ENCODE measurements around the gene ZNF428.
"Not testable (repeated sequence)": the region's sequence is repeated elsewhere in the genome, so short reads cannot be mapped to it uniquely, and the experiment has no call there.

ZNF428 gene

GRCh38 chr19:43651758-43652545, 32.5 kb upstream of the ZNF428 start:
- Histone ChIP-seq H3K4me1 (ENCODE audit: insufficient read depth, low read length, severe bottlenecking) (peaks cover 4% of the 10 kb centered on the region), H3F3A (ENCODE audit: insufficient read depth, low read length) (no peaks in the 10 kb centered on the region), H3K9ac (ENCODE audit: low read length) (no peak overlapping the region), H2AFZ (ENCODE audit: low read length) (peak overlapping the region; percentile 78; the same call in 1 of the 2 replicates), H4K20me1 (ENCODE audit: insufficient read depth, low read length) (no peaks in the 10 kb centered on the region), H3K27ac (ENCODE audit: low read depth, low read length, poor library complexity, severe bottlenecking) (no peak overlapping the region), H3K9me3 (ENCODE audit: low read length) (no peaks in the 10 kb centered on the region), H3K27me3 (ENCODE audit: insufficient read depth, low read length) (peaks cover 5% of the 10 kb centered on the region; the same call in 1 of the 2 replicates), H3K9me2 (ENCODE audit: low read depth, low read length) (no peaks in the 10 kb centered on the region), H3K4me2 (ENCODE audit: low read length) (peak overlapping the region; percentile 18; the same call in 1 of the 2 replicates), H3K4me3 (ENCODE audit: low read depth, low read length, poor library complexity, severe bottlenecking) (no peak overlapping the region), H3K36me3 (ENCODE audit: insufficient read depth, low read length) (no peaks in the 10 kb centered on the region), H3K79me2 (ENCODE audit: insufficient read depth, low read length) (no peaks in the 10 kb centered on the region)
- TF ChIP-seq EZH2 (IDR thresholded peaks at IDR 0.05; ENCODE audit: borderline replicate concordance, low read length) (no peak), CTCF (IDR thresholded peaks at IDR 0.05; ENCODE audit: low read length) (peak; percentile 83)

GRCh38 chr19:43650276-43650675, 30.8 kb upstream of the ZNF428 start:
- H4K20me1 ChIP-seq (ENCODE audit: insufficient read depth, low read length); H3F3A ChIP-seq (ENCODE audit: insufficient read depth, low read length); H3K27ac ChIP-seq (ENCODE audit: low read depth, low read length, poor library complexity, severe bottlenecking); H3K4me1 ChIP-seq (ENCODE audit: insufficient read depth, low read length, severe bottlenecking); H3K27me3 ChIP-seq (ENCODE audit: insufficient read depth, low read length); H3K9me3 ChIP-seq (ENCODE audit: low read length); H3K9me2 ChIP-seq (ENCODE audit: low read depth, low read length); H3K36me3 ChIP-seq (ENCODE audit: insufficient read depth, low read length); H3K9ac ChIP-seq (ENCODE audit: low read length); H2AFZ ChIP-seq (ENCODE audit: low read length); H3K4me3 ChIP-seq (ENCODE audit: low read depth, low read length, poor library complexity, severe bottlenecking); H3K4me2 ChIP-seq (ENCODE audit: low read length); H3K79me2 ChIP-seq (ENCODE audit: insufficient read depth, low read length): not testable (repeated sequence)

GRCh38 chr19:43649514-43649913, 30.1 kb upstream of the ZNF428 start:
- Histone ChIP-seq H3K4me3 (ENCODE audit: low read depth, low read length, poor library complexity, severe bottlenecking) (no peak overlapping the region), H2AFZ (ENCODE audit: low read length) (no peak overlapping the region), H3K36me3 (ENCODE audit: insufficient read depth, low read length) (no peaks in the 10 kb centered on the region), H3K9me2 (ENCODE audit: low read depth, low read length) (no peaks in the 10 kb centered on the region), H3K4me2 (ENCODE audit: low read length) (no peak overlapping the region), H3K27ac (ENCODE audit: low read depth, low read length, poor library complexity, severe bottlenecking) (no peak overlapping the region), H3F3A (ENCODE audit: insufficient read depth, low read length) (no peaks in the 10 kb centered on the region), H3K9me3 (ENCODE audit: low read length) (no peaks in the 10 kb centered on the region), H3K79me2 (ENCODE audit: insufficient read depth, low read length) (no peaks in the 10 kb centered on the region), H3K9ac (ENCODE audit: low read length) (no peak overlapping the region), H3K27me3 (ENCODE audit: insufficient read depth, low read length) (no peaks in the 10 kb centered on the region), H3K4me1 (ENCODE audit: insufficient read depth, low read length, severe bottlenecking) (peaks cover 4% of the 10 kb centered on the region), H4K20me1 (ENCODE audit: insufficient read depth, low read length) (no peaks in the 10 kb centered on the region)
- TF ChIP-seq EZH2 (IDR thresholded peaks at IDR 0.05; ENCODE audit: borderline replicate concordance, low read length) (no peak), CTCF (IDR thresholded peaks at IDR 0.05; ENCODE audit: low read length) (no peak)

- H3K9ac ChIP-seq (ENCODE audit: low read length) = no peak overlapping the region
- no peaks in the 10 kb centered on the region for H3F3A ChIP-seq (ENCODE audit: insufficient read depth, low read length)
- no peak overlapping the region for H3K4me2 ChIP-seq (ENCODE audit: low read length)
- no peaks in the 10 kb centered on the region for H3K36me3 ChIP-seq (ENCODE audit: insufficient read depth, low read length)
- H3K27ac ChIP-seq (ENCODE audit: low read depth, low read length, poor library complexity, severe bottlenecking) = no peak overlapping the region
- no peak overlapping the region for H2AFZ ChIP-seq (ENCODE audit: low read length)
- no peaks in the 10 kb centered on the region for H3K9me2 ChIP-seq (ENCODE audit: low read depth, low read length)
- H4K20me1 ChIP-seq (ENCODE audit: insufficient read depth, low read length) = no peaks in the 10 kb centered on the region
- H3K9me3 ChIP-seq (ENCODE audit: low read length) = no peaks in the 10 kb centered on the region
- H3K27me3 ChIP-seq (ENCODE audit: insufficient read depth, low read length) = no peaks in the 10 kb centered on the region
- no peak overlapping the region for H3K4me3 ChIP-seq (ENCODE audit: low read depth, low read length, poor library complexity, severe bottlenecking)
- TF ChIP-seq EZH2 (IDR thresholded peaks at IDR 0.05; ENCODE audit: borderline replicate concordance, low read length) (no peak), CTCF (IDR thresholded peaks at IDR 0.05; ENCODE audit: low read length) (no peak)
- peaks cover 4% of the 10 kb centered on the region for H3K4me1 ChIP-seq (ENCODE audit: insufficient read depth, low read length, severe bottlenecking)
- H3K79me2 ChIP-seq (ENCODE audit: insufficient read depth, low read length) = no peaks in the 10 kb centered on the region
These were observed 29.2 kb upstream of the ZNF428 start for GRCh38 chr19:43648633-43649032.

Measured in OCI-LY1 (cell line).